Esophagus squamous epithelium (tissue), 5 donors: ENCODE measurements around the gene KCTD13. TPM values are rescaled to one million over a fixed set of nuclear protein-coding genes. Genes with fewer than 3 reads are reported as not detected.
A peak's percentile ranks its signal among the peaks of the same experiment; 100 is the strongest.

Source experiments
- DNase-seq: peaks from one replicate; lab custom pipeline; 2025; lab: John Stamatoyannopoulos, UW
- H3K27ac ChIP-seq, 4 donors: fragments of 200-600 bp; sonication (generic); one replicate each; pipeline ENCODE4 v1.5.1; 2016 to 2019; ENCODE audit warnings: mild to moderate bottlenecking in 1 of 4
- H3K27me3 ChIP-seq, 4 donors: fragments of 200-600 bp; sonication (generic); 1 replicate in 3 of 4; 2 replicates in 1 of 4; pipeline versions ENCODE4 v1.5.1 to v1.6.0; 2017 to 2021; ENCODE audit warnings: antibody characterized with exemption in 1 of 4
- H3K36me3 ChIP-seq, 3 donors: fragments of 200-600 bp; sonication (generic); one replicate each; pipeline ENCODE4 v1.5.1; 2016 to 2019
- H3K4me1 ChIP-seq, 3 donors: fragments of 200-600 bp; sonication (generic); one replicate each; pipeline ENCODE4 v1.5.1; 2017 to 2019
- H3K4me3 ChIP-seq, 4 donors: fragments of 200-600 bp; sonication (generic); 1 replicate in 3 of 4; 2 replicates in 1 of 4; pipeline ENCODE4 v1.5.1; 2016 to 2019; ENCODE audit warnings: mild to moderate bottlenecking in 2 of 4, moderate library complexity in 1 of 4
- H3K9me3 ChIP-seq, 3 donors: fragments of 200-600 bp; sonication (generic); one replicate each; pipeline ENCODE4 v1.5.1; 2016 to 2019
- POLR2A ChIP-seq, 4 donors: fragments of 450-650 bp; IDR thresholded peaks; one replicate each; pipeline ENCODE4 v1.6.1; 2017; ENCODE audit warnings: antibody characterized with exemption in 4 of 4, mild to moderate bottlenecking in 4 of 4, moderate library complexity in 3 of 4
- WGBS, 2 donors: methylation state at CpG; one replicate each; pipeline ENCODE4 v1.1.5; 2018; 5-methylcytosine and 5-hydroxymethylcytosine counted together
- intact Hi-C: fragments of 100-400 bp; cut with DNase I; formaldehyde crosslinking; loops from one replicate; pipeline ENCODE4 v1.15.0; 2022
- total RNA-seq, 4 donors: library from RNA; depleted of rRNA; stranded (reverse); fragments of >200 nt; gene quantifications; one replicate each; pipeline ENCODE4 v1.1.0, GENCODE V29; 2016
- TF ChIP-seq, protein P1 (sequence below), 6 experiments: fragments of 450-650 bp in 4 of 6; fragments of 200-600 bp in 2 of 6; sonication (generic) in 2 of 6; IDR thresholded peaks; one replicate each; pipeline ENCODE4 v1.5.1; 2016 to 2019; ENCODE audit warnings: antibody characterized with exemption in 6 of 6, mild to moderate bottlenecking in 4 of 6, moderate library complexity in 4 of 6
- donor health status: DM: yes; HTN: yes; CAD: no.

KCTD13 gene
- total RNA-seq, 4 donors from 2014 or later = 8.4 to 17.2 (median 13.9) TPM

DNA sequence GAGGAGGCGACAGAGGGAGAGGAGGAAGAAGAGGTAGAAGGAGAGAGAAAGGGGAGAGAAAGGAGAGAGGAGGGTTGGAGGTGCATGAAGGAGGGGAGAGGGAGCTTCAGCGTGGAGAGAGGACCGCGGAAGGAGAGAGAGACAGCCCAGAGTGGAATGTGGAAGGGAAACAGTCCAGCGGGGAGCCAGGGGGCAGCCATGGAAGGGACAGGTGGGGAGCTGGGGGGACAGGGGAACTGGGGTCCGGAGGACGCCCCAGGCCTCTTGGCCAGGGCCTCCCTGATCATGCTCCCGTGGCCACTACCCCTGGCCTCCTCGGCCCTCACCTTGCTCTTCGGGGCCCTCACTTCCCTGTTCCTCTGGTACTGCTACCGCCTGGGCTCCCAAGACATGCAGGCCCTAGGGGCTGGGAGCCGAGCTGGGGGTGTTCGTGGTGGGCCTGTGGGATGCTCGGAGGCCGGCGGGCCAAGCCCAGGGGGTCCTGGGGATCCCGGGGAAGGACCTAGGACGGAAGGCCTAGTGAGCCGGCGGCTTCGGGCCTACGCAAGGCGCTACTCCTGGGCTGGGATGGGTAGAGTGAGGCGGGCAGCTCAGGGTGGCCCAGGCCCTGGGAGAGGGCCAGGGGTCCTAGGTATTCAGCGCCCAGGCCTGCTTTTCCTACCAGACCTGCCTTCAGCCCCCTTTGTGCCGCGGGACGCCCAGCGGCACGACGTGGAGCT lies 25.0 kb downstream of the KCTD13 start:
- Histone ChIP-seq H3K4me3 (peak overlapping the region; percentile 48 to 84 (median 58)), H3K4me1 (peaks cover 11 to 26% (median 18%) of the 10 kb centered on the region in 3 donors), H3K27me3 (peaks cover 0 to 49% (median 7%) of the 10 kb centered on the region in 4 donors), H3K9me3 (no peaks in the 10 kb centered on the region), H3K36me3 (no peaks in the 10 kb centered on the region), H3K27ac (no peak overlapping the region)
- intact Hi-C loops = no loop called here
- TF ChIP-seq POLR2A (IDR thresholded peaks at IDR 0.05) = no peak
- TF ChIP-seq, protein P1, sequence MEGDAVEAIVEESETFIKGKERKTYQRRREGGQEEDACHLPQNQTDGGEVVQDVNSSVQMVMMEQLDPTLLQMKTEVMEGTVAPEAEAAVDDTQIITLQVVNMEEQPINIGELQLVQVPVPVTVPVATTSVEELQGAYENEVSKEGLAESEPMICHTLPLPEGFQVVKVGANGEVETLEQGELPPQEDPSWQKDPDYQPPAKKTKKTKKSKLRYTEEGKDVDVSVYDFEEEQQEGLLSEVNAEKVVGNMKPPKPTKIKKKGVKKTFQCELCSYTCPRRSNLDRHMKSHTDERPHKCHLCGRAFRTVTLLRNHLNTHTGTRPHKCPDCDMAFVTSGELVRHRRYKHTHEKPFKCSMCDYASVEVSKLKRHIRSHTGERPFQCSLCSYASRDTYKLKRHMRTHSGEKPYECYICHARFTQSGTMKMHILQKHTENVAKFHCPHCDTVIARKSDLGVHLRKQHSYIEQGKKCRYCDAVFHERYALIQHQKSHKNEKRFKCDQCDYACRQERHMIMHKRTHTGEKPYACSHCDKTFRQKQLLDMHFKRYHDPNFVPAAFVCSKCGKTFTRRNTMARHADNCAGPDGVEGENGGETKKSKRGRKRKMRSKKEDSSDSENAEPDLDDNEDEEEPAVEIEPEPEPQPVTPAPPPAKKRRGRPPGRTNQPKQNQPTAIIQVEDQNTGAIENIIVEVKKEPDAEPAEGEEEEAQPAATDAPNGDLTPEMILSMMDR (IDR thresholded peaks at IDR 0.05) = no peak
- WGBS, 2 donors = 40 to 43% methylated on average over 13 to 19 of the region's 31 CpGs
- DNase-seq = no peak

DNA sequence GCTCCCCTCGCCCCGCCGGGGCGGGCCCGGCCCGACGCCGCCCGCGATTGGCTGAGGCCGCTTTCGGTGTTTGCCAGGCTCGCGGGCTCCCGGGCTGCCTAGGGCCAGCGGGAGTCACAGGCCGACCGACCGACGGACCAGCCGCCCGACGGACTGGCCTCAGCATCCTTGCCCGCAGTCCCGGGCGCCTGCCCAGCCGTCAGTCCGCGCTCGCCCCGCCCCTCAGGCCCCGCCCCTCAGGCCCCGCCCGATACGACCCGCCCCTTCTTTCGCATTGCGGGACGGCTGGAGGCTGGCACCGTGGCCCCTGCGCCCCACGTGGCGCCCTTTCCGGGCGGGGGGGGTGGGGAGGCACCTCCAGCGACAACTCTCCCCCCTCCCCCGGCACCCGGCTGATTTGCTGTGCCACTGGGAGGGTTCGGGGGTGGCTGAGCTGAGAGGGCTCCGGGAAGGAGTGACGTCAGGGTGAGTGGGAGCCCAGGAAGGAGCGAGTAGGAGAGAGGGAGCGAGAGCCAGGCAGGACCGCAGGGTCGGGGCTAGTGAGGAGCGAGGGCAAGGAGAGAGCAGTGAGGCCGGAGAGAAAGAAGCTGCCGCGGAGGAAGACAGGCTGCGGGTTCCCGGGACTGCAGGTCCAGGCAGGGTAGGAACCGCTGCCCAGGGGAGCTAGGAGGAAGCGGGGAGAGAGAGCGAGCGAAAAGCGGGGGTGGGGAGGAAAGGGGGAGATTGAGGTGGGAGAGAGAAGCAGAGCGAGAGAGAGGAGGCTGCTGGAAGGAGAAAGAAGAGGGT lies 25.7 kb downstream of the KCTD13 start, which contains the start of gene ASPHD1:
TSS of gene ASPHD1 (plus strand) at position 387 of the 786 bp plus-strand sequence. CDS start 484 bp downstream, outside the sequence.
- peak within 1 kb of the TSS in 2 of 4 donors; percentile 13 to 16 for H3K27ac ChIP-seq
- no peak for DNase-seq
- intact Hi-C loops = no loop called here

DNA sequence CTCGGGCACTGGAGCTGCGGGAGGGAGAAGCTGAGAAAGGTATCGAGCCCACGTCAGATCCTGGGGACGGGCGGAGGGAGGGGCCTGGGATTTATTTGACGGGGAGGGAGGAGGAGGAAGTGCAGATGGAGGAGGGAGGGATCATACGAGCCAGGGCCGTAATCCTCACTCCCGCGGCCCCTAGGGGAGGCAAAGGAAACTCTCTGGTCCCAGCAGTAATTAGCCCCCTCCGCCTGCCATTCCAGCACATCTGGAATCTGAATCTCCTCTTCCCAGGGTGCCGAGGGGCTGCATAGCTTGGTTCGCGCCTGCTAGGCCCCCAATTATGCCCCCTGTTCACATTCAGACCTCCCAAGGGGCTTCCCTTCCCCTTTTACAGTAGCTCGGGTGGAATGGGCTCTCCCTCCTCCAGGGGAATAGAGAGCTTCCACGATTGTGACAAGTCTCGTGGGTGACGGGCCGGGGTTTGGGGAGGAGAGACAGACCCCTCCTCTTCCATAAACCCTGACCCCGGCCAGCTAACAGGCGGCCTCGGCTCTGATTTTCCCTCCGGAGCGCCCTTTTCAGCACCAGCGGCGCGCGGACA lies 26.4 kb downstream of the KCTD13 start, which contains the start of gene SEZ6L2:
TSS of gene SEZ6L2 (minus strand) at position 35 of the 586 bp plus-strand sequence. CDS start 531 bp downstream, outside the sequence.
- Histone ChIP-seq H3K4me1 (peaks cover 11 to 26% (median 18%) of the 10 kb centered on the region in 3 donors), H3K4me3 (peak within 1 kb of the TSS; percentile 48 to 84 (median 58)), H3K9me3 (no peaks in the 10 kb centered on the region), H3K36me3 (no peaks in the 10 kb centered on the region), H3K27ac (peak within 1 kb of the TSS in 2 of 4 donors; percentile 13 to 16), H3K27me3 (peaks cover 0 to 49% (median 7%) of the 10 kb centered on the region in 4 donors)
- intact Hi-C loops = no loop called here
- TF ChIP-seq, protein P1 (IDR thresholded peaks at IDR 0.05) = no peak
- no peak for TF ChIP-seq POLR2A (IDR thresholded peaks at IDR 0.05)
- WGBS, 2 donors = 1 to 2% methylated on average over 15 to 16 of the region's 29 CpGs
- DNase-seq = no peak

More for the DNA sequence above, 25.7 kb downstream of the KCTD13 start, which contains the start of gene ASPHD1:
- Histone ChIP-seq H3K9me3 (no peaks in the 10 kb centered on the region), H3K4me3 (peak within 1 kb of the TSS; percentile 48 to 84 (median 58)), H3K27me3 (peaks cover 0 to 49% (median 7%) of the 10 kb centered on the region in 4 donors), H3K36me3 (no peaks in the 10 kb centered on the region), H3K4me1 (peaks cover 11 to 26% (median 18%) of the 10 kb centered on the region in 3 donors)
- TF ChIP-seq, protein P1 (IDR thresholded peaks at IDR 0.05) = no peak
- WGBS, 2 donors = 2 to 3% methylated on average over 16 to 18 of the region's 67 CpGs

DNA sequence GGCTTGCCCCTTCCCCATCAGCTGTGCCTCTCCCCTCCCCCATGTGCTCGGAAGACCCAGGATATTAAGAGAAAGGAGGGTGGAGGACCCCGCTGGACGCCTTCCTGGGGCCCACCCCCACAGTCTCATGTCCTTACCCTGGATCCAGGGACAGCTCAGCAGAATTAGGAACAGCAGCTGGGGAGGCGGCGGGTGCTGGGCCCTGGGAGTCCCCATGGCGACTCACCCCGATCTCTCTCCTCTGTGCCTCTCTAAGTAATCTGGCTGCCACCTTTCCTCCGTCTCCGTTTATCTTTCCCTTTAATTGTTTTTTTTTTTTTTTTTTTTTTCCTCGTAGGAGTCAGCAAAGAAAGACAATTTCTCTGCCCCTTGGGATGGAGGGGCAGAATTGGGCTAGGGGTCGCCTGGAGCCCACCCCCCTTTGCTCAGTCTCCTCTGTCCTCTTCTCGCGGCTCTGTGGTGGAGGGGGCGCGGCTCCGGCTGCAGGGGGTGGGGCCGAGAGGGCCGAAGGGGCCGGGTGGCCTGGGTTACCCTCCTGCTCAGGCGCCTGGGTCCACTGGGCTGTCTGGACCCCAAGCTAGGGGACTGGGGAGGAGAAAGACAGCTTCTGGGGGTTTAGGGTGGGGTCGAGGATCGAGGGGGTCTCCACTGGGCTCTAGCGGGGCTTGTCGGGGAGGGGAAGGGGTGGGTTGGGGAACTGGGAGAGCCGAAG lies 27.1 kb downstream of the KCTD13 start:
- intact Hi-C loops = no loop called here
- Histone ChIP-seq H3K27me3 (peaks cover 0 to 49% (median 7%) of the 10 kb centered on the region in 4 donors), H3K36me3 (no peaks in the 10 kb centered on the region), H3K9me3 (no peaks in the 10 kb centered on the region), H3K4me3 (peak overlapping the region in 3 of 4 donors; percentile 48 to 84 (median 61)), H3K27ac (no peak overlapping the region), H3K4me1 (peaks cover 11 to 26% (median 18%) of the 10 kb centered on the region in 3 donors)
- DNase-seq = no peak
- TF ChIP-seq, protein P1 (IDR thresholded peaks at IDR 0.05) = no peak
- TF ChIP-seq POLR2A (IDR thresholded peaks at IDR 0.05) = no peak
- WGBS, 2 donors = 0 to 1% methylated on average over 12 to 13 of the region's 25 CpGs
